A549 (cell line): ENCODE data around the gene FUT8. TPM values are rescaled to one million over a fixed set of nuclear protein-coding genes. Genes with fewer than 3 reads are reported as not detected.

Experiments
- ATAC-seq, 2 experiments: fragments of 200-7000 bp in 1 of 2; fragments of >200 bp in 1 of 2; cut with Nextera tagmentation in 1 of 2; cut with Tn5 transposase in 1 of 2; 3 replicates each; pipeline versions ENCODE4 v1.8.0 to v1.9.1; 2018 to 2020; ENCODE audit warnings: mild to moderate bottlenecking in 1 of 2, moderate library complexity in 1 of 2
- CTCF ChIA-PET: fragments of 300-600 bp; sonication (Branson Sonifier 250); formaldehyde crosslinking; extraction: SDS; loops from one replicate; lab custom pipeline; 2021; ENCODE audit warnings: antibody characterized with exemption, inconsistent platforms; lab: Yijun Ruan, JAX
- POLR2A ChIA-PET: fragments of 350-600 bp; formaldehyde crosslinking; extraction: SDS; loops from one replicate; lab custom pipeline; 2021; ENCODE audit warnings: antibody characterized with exemption, inconsistent platforms; lab: Yijun Ruan, JAX
- DNase-seq, 2 experiments: peaks; one replicate each; pipeline versions ENCODE4 v3.0.0 to v3.0.0-alpha.2; 2011 to 2016; ENCODE audit warnings: low read depth in 1 of 2, low spot score in 1 of 2
- FAIRE-seq: peaks from 2 replicates; lab custom pipeline; 2011; peaks lifted over from hg19 to GRCh38; lab: Jason Lieb, UNC
- H3K27ac ChIP-seq, 2 experiments: fragments of >200 bp; sonication (Bioruptor Twin); formaldehyde crosslinking; 3 replicates each; pipeline ENCODE4 v1.5.1; 2016 to 2017
- H3K4me1 ChIP-seq: fragments of >200 bp; sonication (Bioruptor Twin); formaldehyde crosslinking; 3 replicates; pipeline ENCODE4 v1.6.1; 2016
- H3K4me2 ChIP-seq: fragments of >200 bp; sonication (Bioruptor Twin); formaldehyde crosslinking; 3 replicates; pipeline ENCODE4 v1.6.1; 2016
- H3K4me3 ChIP-seq: fragments of >200 bp; sonication (Bioruptor Twin); formaldehyde crosslinking; 3 replicates; pipeline ENCODE4 v1.5.1; 2016
- H3K9me3 ChIP-seq: fragments of >200 bp; sonication (Bioruptor Twin); formaldehyde crosslinking; 3 replicates; pipeline ENCODE4 v1.6.1; 2016
- ATOH8 ChIP-seq: fragments of 250-450 bp; sonication (Bioruptor Pico); IDR thresholded peaks from 2 replicates; pipeline ENCODE4 v1.5.0; 2020; ENCODE audit warnings: low read depth, mild to moderate bottlenecking, moderate library complexity
- CEBPB ChIP-seq, 2 experiments: fragments of >200 bp in 1 of 2; sonication (Bioruptor Twin) in 1 of 2; formaldehyde crosslinking in 1 of 2; IDR thresholded peaks; 2 replicates each; pipeline ENCODE4 v1.6.1; 2012 to 2016
- EHMT2 ChIP-seq: fragments of 200-600 bp; sonication (generic); IDR thresholded peaks from 2 replicates; pipeline ENCODE4 v1.6.1; 2016; ENCODE audit warnings: antibody characterized with exemption, low read depth, mild to moderate bottlenecking, moderate library complexity
- ELK1 ChIP-seq: fragments of 150-350 bp; IDR thresholded peaks from 2 replicates; pipeline ENCODE4 v1.6.1; 2014; ENCODE audit warnings: low read depth, mild to moderate bottlenecking, low read length
- GATA3 ChIP-seq: IDR thresholded peaks from 2 replicates; pipeline ENCODE4 v1.6.1; 2012; ENCODE audit warnings: borderline replicate concordance
- HDAC2 ChIP-seq: fragments of 200-600 bp; sonication (generic); IDR thresholded peaks from 2 replicates; pipeline ENCODE4 v1.6.1; 2016
- HES2 ChIP-seq: fragments of >200 bp; sonication (Bioruptor Twin); formaldehyde crosslinking; IDR thresholded peaks from 2 replicates; pipeline ENCODE4 v1.6.1; 2016
- HOXB5 ChIP-seq: fragments of 250-450 bp; sonication (Bioruptor Pico); IDR thresholded peaks from 2 replicates; pipeline ENCODE4 v1.5.0; 2020; ENCODE audit warnings: mild to moderate bottlenecking, moderate library complexity
- MAX ChIP-seq: IDR thresholded peaks from 2 replicates; pipeline ENCODE4 v1.6.1; 2012
- MYC ChIP-seq: IDR thresholded peaks from 2 replicates; pipeline ENCODE4 v1.6.1; 2012; ENCODE audit warnings: mild to moderate bottlenecking, inconsistent platforms, low read length, improper control_type of control experiment, borderline replicate concordance
- NPAS2 ChIP-seq: fragments of 250-450 bp; sonication (Bioruptor Pico); IDR thresholded peaks from 2 replicates; pipeline ENCODE4 v1.8.0; 2022; ENCODE audit warnings: mild to moderate bottlenecking, moderate library complexity, borderline replicate concordance
- NR3C1 ChIP-seq: fragments of >200 bp; sonication (Bioruptor Twin); formaldehyde crosslinking; IDR thresholded peaks from 3 replicates; pipeline ENCODE4 v1.6.1; 2017
- PBX3 ChIP-seq: IDR thresholded peaks from 2 replicates; pipeline ENCODE4 v1.6.1; 2012
- RAD21 ChIP-seq, 2 experiments: fragments of >200 bp in 1 of 2; sonication (Bioruptor Twin) in 1 of 2; formaldehyde crosslinking in 1 of 2; IDR thresholded peaks in 1 of 2; conservative IDR thresholded peaks in 1 of 2; 2 replicates in 1 of 2; 3 replicates in 1 of 2; pipeline ENCODE4 v1.6.1; 2012 to 2018; ENCODE audit warnings: inconsistent platforms in 1 of 2
- REST ChIP-seq: fragments of 200-600 bp; sonication (generic); IDR thresholded peaks from 2 replicates; pipeline ENCODE4 v1.6.1; 2016; ENCODE audit warnings: antibody characterized with exemption, mild to moderate bottlenecking, moderate library complexity
- TFCP2L1 ChIP-seq: fragments of 250-450 bp; sonication (Bioruptor Pico); IDR thresholded peaks from 2 replicates; pipeline ENCODE4 v1.5.0; 2021; ENCODE audit warnings: mild to moderate bottlenecking
- TP53 ChIP-seq: fragments of 250-450 bp; sonication (Bioruptor Pico); IDR thresholded peaks from 2 replicates; pipeline ENCODE4 v1.5.0; 2021; ENCODE audit warnings: mild to moderate bottlenecking, moderate library complexity
- USF2 ChIP-seq: fragments of 450-650 bp; IDR thresholded peaks from 2 replicates; pipeline ENCODE4 v1.6.1; 2014; ENCODE audit warnings: antibody characterized with exemption
- ZC3H11A ChIP-seq: fragments of 450-650 bp; IDR thresholded peaks from 2 replicates; pipeline ENCODE4 v1.6.1; 2014; ENCODE audit warnings: antibody characterized with exemption, mild to moderate bottlenecking
- WGBS: methylation state at CpG from one replicate; pipeline ENCODE4 v1.1.6; 2017; ENCODE audit errors: missing lambda C conversion rate; 5-methylcytosine and 5-hydroxymethylcytosine counted together
- polyA plus RNA-seq, 4 experiments: library from polyadenylated mRNA; depleted of rRNA in 3 of 4; stranded (reverse); fragments of >200 nt; fragmentation: RNase III in 1 of 4; extraction: RNeasy Plus Mini Kit Qiagen cat#74134 plus additional on column Dnase treatment in 1 of 4; gene quantifications; 2 replicates in 3 of 4; 3 replicates in 1 of 4; pipeline ENCODE4 v1.2.3, GENCODE V29; 2011 to 2017

FUT8 gene
- polyA plus RNA-seq, 2 of the 4 experiments (the other 2 are of a cell fraction): 20.3 to 22.9 TPM

- H3K4me2 ChIP-seq: no peak overlapping the region
- no peak for TF ChIP-seq ZC3H11A
- TF ChIP-seq MAX: no peak
- TF ChIP-seq RAD21 (conservative IDR thresholded peaks at IDR 0.05 in 1 of 2, IDR thresholded peaks at IDR 0.05 in 1 of 2): no peak
- TF ChIP-seq GATA3: no peak
- TF ChIP-seq EHMT2: no peak
- no peak for TF ChIP-seq HOXB5
- TF ChIP-seq NPAS2 (CRISPR knock-in tag): no peak
- TF ChIP-seq NR3C1: no peak
- TF ChIP-seq ATOH8 (CRISPR knock-in tag): no peak
- TF ChIP-seq CEBPB (IDR thresholded peaks at IDR 0.05): no peak
- no peak for TF ChIP-seq HDAC2
- TF ChIP-seq ELK1: no peak
- TF ChIP-seq TFCP2L1 (CRISPR knock-in tag): no peak
- TF ChIP-seq USF2: no peak
- no peak for TF ChIP-seq MYC
- TF ChIP-seq HES2: no peak
- TF ChIP-seq REST: no peak
- TF ChIP-seq TP53 (CRISPR knock-in tag): no peak
- no peak for TF ChIP-seq PBX3
- ATAC-seq (peak in 1 of 2 experiments; percentile 34; a peak in 2 of 6 replicates), DNase-seq (no peak), FAIRE-seq (no peak)
- H3K27ac ChIP-seq: no peak overlapping the region
- ChIA-PET POLR2A (no interaction called here), CTCF (interaction anchor here (1.4 kb wide), 1 partner anchor 13 kb away, joined by 3 read pairs; no protein-coding TSS in a partner anchor)
- H3K4me1 ChIP-seq: no peaks in the 10 kb centered on the region
- H3K9me3 ChIP-seq: no peaks in the 10 kb centered on the region
- WGBS: 93% methylated on average over 4 of the region's 13 CpGs
- no peak overlapping the region for H3K4me3 ChIP-seq
Observed at GRCh38 chr14:65470404-65470880, 57.9 kb downstream of the FUT8 start.
